Daoy (cell line): ENCODE data around the gene DNLZ. TPM values are rescaled to one million over a fixed set of nuclear protein-coding genes. Genes with fewer than 3 reads are reported as not detected.
A peak's percentile ranks its signal among the peaks of the same experiment; 100 is the strongest.
"Not testable (repeated sequence)": the region's sequence is repeated elsewhere in the genome, so short reads cannot be mapped to it uniquely, and the experiment has no call there.

ENCODE experiments used
- DNase-seq: peaks from one replicate; pipeline ENCODE4 v3.0.0-alpha.2; 2015; ENCODE audit warnings: low read depth
- total RNA-seq: library from RNA; depleted of rRNA; stranded (reverse); fragments of >200 nt; shearing (Covaris generic); gene quantifications from 2 replicates; pipeline ENCODE4 v1.2.3, GENCODE V29; 2014

Gene DNLZ
- total RNA-seq, 1 experiment from 2014 or later, result 120 TPM

DNA sequence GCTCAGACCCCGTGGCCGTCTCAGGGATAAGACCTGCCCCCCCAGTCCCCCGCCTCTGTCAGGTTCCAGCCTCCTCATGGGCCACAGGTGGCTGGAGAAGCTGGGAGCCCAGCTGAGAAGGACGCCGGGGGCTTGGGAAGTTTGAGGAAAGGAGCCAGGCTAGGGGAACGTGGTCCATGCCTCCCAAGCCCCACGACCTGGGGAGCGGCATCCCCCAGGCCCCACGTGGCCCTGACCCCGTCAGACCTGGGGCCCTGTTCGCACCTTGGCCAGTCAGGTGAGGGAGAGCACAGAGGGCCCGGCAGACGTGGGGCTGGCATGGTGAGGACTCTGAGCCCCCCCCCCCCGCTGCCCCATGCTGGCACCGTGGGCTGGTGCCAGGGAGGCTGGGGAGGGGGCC, 32.5 kb downstream of the DNLZ start:
- DNase-seq, result no peak

DNA sequence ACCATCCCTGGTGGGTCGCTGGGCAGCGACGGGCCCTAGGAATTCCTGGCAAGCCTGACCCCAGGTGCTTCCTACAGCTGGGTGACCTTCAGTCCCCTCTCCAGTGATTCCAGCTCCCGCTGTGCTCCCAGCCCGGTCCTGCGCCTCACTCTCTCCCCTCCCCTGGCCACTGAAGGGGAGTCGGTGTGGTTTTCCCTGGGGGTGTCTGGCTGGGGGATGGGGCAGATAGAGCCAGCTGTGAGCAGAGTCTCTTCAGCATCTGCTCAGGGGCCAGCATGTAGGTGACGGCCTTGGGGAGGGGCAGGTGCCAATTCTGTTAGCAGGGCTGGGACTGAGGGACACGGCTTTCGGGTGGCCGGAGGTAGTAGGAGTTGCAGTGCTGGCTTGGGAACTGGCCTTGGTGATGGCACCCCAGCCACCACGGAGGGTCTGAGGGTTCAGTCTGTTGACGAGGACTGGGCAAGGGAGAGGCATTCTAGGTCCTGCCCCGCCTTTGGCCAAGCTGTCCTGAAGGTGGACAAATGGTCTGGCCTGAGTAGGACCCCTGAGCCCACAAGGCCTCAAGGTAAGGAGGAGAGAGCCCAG, 33.0 kb downstream of the DNLZ start:
- no peak for DNase-seq

DNA sequence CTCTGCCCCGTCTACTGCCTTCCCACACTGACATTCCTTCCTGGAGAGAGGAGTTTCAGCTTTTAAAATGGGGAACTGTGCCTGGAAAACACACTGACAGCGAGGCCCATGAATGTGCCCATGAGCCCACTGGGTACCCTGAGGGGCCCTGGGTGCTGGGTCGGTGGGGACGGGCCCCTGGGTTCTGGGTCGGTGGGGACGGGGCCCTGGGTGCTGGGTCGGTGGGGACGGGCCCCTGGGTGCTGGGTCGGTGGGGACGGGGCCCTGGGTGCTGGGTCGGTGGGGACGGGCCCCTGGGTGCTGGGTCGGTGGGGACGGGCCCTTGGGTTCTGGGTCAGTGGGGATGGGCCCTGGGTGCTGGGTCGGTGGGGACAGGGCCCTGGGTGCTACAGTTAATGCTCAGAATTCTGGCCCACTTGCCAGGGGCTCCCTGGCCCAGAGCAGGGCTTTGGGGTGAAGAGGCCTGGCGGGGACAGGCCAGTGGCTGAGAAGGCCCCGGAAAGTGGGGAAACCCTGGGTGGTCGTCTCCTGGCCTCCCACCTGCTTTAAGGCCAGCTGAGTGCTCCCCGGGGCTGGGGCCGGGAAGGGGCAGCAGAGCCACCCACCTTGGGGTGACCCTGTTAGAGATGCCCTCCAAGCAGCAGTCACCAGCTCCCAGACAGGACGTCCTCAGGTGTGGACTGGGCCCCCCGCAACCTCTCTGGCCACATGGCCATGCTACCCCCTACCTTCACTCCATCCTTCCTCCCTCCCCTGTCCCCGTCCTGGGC, 33.7 kb downstream of the DNLZ start:
- DNase-seq, result no peak

DNA sequence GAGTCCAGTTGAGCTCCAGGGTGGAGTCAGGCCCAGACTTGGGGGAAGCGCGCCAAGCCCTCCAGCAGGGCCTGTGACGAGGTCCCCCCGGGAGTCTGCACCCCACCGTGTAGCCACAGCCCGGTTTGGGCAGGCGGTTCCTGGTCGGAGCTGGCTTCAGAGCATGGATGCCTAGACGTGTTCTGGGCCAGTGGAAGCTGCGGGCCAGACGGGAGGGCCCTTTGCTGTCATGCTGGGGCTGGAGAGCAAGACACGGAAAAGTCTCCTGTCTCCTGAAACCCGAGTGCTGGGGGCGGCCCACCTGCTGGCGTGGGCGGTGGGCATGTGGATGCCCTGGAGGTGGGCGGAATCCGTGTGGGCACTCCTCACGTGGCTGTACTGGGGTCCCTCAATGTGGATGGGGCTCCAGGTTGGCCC, 34.3 kb downstream of the DNLZ start:
- no peak for DNase-seq

DNA sequence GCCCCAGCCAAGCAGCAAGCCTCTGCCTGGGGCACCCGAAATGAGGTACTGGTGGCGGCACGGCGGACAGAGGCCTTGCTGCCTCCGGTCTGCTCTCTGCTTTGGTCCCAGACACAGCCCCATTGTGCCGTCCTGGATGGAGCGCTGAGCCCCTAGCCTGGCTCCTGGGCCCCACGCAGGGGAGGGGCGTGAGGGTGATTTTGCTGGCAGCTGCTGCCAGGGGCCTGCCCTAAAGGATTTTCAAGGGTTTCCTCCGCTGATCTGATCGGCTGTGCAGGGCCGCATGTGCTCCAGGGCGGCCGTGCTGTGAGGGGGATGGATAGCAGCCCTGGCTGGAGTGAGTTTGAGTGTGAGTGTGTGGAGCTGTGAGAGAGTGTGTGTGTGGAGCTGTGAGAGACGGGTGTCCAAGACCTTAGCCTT, 34.9 kb downstream of the DNLZ start:
- no peak for DNase-seq

DNA sequence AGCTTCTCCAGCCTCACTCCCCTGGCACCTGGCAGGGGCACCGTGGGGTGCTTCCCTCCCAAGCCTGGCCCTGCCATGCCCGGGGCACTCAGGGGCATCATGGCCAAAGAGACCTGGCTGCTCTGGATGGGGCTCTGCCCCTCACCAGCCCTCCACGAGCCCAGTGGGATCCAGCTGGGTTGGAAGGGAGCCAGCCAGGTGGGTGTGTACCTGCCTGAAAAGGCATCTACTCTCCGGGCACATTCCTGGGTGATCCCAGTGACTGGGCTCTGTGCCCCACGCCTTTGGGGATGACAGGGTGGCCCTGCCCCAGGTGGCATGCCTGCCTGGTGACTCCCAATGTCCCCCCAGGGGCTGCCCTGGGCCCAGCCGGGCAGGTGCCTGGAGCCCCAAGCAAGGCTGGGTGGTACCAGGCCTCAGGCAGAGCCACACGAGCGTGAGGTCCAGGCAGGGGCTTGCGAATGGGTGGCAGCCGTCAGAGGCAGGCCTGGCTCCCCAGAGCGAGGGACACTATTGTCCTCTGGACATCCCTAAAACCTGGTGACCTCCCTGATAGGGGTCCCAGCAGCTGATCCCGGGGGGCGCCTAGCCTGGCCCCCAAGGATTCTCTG, 35.4 kb downstream of the DNLZ start:
- DNase-seq, result no peak

DNA sequence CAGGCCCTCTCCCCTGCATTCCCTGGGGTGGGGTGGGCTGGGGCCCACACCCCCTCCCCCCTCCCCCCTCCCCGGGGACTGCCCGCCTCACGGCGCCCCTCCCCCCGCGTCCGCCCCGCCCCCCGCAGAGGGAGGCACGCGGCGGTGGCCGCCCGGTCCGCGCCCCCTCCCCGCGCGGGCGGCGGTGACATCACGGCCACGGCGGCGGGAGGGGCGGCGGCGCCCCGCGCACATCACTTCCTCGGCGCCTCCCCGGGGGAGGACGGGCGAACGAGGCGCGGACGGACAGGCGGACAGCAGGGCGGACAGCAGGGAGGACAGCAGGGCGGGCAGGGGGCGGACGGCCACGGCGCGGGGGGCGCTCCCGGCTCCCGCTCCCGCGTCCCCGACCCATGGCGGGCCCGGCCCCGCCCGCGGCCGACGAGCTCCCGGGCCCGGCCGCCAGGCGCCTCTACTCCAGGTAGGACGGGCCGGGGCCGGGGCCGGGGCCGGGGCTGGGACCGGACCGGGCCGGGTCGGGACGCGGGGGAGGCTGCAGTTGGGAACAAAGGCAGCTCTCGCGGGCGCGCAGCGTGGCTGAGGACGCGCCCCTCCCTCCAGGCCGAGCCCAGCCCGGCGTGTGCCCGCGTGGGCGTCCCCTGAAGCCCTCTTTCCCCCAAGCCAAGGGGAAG, 36.1 kb downstream of the DNLZ start, which contains the start of gene GPSM1:
GPSM1 (plus strand) TSS at position 236 of the 671 bp plus-strand sequence; CDS start at position 393, 157 bp downstream.
- DNase-seq, result peak; percentile 69

DNA sequence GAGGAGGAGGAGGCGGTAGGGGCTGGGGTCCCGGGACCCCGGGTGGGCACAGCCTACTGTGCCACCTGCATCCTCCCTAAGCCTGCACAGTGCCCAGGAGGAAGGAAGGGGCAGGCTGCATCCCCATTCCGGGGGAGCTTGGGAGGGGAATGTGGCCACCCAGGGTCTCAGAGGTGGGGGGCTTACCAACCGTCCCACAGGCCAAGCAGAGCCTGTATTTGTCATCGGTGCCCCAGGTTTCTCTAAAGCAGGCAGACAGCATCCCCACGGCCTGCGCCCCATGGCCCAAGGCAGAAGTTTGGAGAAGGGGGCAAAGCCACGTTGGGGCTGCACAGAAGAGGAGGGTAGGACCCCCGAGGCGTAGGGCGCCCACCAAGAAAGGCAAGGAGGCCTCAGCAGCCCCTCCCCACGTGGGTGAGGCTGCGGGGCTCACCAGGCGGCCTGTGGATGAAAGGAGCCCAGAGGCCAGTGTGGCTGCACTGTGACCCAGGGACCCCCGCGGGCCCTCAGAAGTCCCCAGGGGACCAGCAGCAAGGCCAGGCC, 36.7 kb downstream of the DNLZ start:
- no peak for DNase-seq

DNA sequence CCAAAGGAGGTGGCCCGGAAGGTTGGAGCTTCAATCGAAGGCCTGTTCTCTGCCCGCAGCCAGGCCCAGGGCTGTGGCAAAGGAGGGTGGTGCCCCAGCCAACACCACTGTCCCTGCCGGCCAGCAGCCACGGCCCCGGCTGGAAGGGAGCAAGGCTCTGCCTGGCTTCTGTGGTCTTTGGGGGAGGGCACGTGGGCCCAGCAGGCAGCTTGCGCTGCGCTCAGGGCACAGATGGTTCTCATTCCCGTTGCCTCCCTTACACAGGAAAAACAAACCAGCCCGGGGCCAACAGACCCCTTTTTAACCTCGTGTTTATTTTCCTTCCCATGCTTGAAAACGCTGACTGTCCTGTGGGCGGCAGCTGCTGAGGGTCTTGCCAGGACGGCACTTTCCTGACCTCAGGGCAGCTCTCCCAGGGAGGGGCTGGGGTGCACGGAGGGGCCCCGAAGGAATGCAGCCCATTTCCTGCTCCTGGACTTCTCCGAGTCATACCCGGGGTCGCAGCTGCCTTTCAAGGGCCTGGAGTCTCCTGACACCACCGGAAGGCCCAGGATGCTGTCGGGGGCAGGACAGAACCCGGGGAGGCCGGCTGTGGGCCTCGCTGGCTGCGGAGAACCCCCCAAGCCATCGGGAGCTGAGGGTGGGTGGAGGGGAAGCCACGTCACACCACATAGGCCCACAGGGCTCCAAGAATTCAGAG, 37.3 kb downstream of the DNLZ start:
- peak; percentile 80 for DNase-seq

DNA sequence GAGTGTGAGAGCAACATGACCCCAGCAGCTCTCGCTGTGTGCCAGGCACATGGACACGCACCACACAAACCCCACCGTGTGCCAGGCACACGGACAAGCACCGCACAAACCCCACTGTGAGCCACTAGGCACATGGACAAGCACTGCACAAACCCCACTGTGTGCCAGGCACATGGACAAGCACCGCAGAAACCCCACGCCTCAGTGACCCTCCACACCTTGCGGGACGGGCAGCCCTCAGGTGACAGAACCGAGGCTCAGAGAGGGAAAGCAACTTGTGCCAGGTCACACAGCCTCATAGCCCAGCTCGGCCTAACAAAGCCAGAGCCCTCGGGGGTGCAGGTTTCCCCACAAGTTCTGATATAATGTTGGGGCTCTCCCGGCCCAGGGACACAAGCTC, 38.2 kb downstream of the DNLZ start:
- DNase-seq, result no peak

DNA sequence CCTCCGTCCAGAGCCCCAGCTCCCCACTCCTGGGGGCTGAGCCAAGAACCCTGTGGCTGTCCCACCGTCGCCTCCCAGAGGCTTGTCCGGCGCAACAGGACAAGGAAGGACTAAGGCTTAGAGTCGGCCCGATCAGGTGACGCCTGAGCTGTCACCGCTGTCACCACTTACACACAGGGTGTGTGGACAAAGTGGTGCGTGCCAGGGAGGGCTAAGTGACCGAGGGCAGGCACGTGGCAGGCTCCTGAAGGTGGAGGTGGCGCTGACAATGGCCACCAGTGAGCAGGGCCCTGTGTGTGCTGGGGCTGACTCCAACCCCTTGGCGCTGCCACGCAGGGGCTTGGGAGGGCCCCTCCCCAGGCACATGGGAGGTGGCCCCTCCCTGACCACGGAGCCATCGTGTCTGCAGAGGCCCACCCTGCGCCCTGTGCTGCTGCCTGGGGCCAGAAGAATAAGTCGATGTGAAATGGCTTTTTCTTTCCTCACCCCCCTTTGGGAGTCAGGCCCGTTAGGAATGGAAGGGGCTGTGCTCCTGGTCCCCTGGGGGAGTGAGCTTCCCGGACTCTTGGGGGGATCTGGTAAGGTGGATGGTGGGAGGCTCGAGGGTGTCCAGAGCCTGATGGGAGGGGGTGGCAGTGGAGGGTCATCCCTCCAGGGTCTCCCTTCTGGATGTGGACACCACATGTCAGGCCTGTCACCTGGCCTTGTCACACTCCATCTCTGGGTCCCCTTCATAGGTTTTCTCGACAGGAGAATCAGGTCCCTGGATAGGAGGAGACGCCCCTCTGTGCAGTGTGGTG, 38.8 kb downstream of the DNLZ start:
- DNase-seq, result no peak

DNA sequence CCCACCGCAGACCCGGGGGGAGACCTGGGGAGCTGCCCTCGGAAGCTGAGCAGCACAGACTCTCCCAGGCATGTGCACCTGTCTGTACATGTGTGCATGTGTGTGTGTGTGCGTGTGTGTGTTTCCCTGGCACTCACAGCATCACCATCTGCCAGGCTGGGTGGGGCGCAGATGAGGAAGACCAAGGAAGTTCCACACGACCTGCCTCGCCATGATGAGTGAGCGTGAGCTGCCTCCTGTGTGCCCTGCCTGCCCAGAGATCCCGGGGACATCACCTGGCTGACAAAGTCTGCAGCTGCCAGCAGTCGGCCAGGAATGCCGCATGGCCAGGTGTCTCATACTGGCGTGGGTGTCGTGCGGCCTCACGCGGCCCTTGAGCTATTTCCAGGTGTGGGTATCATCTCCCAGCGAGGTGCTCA, 40.2 kb downstream of the DNLZ start:
- DNase-seq, result no peak

DNA sequence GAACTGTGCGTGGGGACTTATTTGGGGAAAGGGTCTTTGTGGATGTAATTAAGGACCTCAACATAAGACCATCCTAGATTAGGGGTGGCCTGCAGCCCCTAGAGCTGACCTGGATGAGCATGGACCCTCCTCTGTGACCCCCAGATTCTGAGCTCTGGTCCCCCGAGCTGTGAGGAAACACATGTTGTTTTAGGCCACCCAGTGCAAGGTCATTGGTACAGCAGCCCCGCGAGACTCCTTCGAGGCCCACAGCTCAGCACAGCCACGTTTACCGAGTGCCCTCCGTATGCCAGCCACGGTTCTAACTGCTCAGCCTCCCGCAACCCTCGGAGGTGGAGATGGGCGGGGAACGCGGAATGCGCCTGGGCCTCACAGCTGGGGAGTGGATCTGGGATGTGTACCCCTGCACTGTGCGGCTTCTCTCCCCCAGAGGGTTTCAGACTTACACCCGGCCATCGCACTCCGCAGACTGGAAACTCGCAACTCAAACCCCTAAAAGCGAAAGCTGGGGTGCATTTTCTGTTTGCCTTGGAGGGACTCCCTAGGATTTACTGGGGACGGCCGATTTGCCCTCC, 40.7 kb downstream of the DNLZ start:
- DNase-seq, result no peak

DNA sequence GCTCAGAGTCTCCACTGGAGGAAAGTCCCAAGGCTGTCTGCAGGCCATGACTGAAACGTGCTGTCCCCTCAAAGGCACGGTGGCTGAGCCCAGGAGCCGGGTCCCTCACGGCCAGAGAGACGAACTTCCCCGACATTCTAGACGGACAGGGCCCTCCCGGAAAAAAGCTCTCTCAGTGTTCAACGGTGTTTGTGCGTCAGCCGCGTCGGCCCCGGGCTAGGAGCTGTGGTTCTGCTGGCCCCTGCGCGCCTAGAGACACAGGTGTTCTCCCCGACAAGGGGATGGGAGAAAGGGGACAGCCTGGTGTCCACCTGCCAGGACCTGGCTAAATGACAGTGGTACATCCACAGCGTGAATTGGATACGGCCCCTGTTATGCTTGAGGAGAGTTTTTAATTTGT, 42.0 kb downstream of the DNLZ start:
- DNase-seq, result no peak

DNA sequence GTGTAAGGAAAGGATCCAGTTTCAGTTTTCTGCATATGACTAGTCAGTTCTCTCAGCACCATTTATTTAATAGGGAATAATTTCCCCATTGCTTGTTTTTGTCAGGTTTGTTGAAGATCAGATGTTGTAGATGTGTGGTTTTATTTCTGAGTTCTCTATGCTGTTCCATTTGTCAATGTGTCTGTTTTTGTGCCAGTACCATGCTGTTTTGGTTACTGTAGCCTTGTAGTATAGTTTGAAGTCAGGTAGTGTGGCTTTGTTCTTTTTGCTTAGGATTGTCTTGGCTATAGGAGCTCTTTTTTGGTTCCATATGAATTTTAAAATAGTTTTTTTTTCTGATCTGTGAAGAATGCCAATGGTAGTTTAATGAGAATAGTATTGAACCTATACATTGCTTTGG, 42.6 kb downstream of the DNLZ start:
- not testable (repeated sequence) for DNase-seq

DNA sequence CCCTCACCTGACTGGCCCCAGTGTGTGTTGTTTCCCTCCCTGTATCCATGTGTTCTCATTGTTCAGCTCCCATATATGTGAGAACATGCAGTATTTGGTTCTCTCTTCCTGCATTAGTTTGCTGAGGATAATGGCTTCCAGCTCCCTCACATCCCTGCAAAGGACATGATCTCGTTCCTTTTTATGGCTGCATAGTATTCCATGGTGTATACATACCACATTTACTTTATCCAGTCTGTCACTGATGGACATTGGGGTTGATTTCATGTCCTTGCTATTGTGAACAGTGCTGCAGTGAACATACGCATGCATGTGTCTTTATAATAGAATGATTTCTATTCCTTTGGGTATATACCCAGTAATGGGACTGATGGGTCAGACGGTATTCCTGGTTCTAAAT, 43.6 kb downstream of the DNLZ start:
- not testable (repeated sequence) for DNase-seq

DNA sequence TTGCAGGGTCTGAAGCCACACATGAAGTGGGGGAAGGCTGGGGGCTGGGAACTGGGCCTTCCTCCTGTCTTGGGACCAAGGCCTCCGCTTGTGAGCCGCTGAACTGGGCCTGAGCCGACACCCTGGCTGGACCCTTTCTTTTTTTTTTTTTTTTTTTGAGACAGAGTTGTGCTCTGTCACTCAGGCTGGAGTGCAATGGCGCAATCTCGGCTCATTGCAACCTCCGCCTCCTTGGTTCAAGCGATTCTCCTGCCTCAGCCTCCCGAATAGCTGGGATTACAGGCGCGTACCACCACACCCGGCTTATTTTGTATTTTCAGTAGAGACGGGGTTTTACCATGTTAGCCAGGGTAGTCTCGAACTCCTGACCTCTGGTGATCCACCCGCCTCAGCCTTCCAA, 44.3 kb downstream of the DNLZ start:
- not testable (repeated sequence) for DNase-seq

DNA sequence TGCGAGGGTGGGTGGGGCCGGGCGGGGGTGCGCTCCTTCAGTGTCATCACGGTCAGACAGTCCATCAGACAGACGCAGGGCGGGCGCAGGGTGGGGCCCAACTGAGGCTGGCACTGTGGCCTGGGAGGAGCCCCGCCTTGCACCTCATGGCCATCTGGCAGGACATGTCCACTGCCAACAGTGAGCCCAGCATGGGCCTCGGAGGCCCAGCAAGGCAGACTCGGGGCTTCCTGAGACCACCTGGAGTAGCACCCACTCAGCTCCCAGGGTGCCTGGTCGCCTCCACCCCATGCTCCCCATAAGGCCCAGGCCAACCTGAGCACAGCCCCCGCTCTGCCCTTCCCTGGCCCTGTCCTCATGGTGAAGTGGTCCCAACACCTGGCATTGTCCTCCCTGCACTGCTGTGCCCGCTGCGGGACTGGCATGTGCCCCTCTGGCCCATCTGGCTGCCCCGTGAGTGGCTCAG, 44.7 kb downstream of the DNLZ start:
- no peak for DNase-seq

DNA sequence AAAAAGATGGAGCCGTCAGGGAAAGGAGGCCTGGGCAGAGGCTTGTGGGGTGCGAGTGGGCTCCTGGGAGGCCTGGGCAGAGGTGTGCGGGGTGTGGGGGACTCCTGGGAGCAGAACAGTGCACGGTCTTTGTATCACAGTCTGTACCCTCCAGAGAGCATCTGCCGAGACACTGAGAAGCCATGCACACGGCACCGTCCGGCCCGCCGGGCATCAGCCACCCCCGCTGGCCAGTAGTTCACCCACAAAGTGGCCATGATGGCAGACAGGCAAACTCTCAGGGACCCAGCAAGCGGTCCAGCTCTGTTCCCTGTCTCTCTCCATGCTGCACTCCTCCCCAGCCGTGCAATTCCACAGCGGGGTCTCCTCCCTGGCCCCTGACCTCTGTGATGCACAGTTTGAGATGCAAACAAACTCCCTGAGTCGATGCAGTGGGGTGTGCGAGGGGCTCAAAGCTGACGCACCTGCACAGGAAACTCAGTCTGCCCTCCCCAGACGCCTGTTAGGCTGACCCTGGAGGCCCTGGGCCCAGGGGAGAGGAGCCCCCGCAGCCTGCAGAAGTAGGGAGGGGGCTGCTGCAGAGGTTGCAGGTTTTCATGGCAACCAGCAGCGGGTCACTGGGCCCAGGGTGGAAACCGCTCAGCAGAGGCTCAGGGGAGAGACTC, 45.3 kb downstream of the DNLZ start:
- DNase-seq, result no peak

DNA sequence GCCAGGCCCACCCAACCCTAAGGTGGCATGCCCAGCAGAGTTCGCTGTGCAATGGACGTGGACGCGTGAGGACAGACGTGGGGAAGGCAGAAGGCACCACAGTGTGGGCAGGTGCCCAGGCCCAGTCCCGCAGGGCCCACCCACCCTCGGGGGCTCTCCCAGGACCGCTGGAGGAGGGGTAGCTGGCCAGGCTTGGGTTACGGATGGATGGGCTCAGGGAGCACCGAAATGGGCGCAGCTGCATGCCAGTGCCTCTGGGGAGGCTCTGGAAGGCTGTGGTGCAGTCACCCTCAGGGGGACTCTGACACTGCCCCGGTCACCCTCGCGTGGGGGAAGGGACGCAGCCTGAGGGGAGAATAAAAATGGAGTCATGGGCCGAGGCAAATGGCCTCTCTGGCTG, 45.8 kb downstream of the DNLZ start:
- no peak for DNase-seq
